Panc1 (cell line): ENCODE results near the gene KIF12. TPM values are rescaled to one million over a fixed set of nuclear protein-coding genes. Genes with fewer than 3 reads are reported as not detected.

Experiments
- ATAC-seq: fragments of 200-7000 bp; cut with Tn5 transposase; 2 replicates; pipeline ENCODE4 v1.9.1; 2020; ENCODE audit warnings: mild to moderate bottlenecking, moderate library complexity
- BruUV-seq: library from RNA; stranded (reverse); fragments of 400-500 nt; replicated peaks from 2 replicates; lab custom pipeline; 2021; lab: Mats Ljungman, UMichigan
- CTCF ChIA-PET: fragments of 300-600 bp; sonication (Branson Sonifier 250); formaldehyde crosslinking; loops from one replicate; lab custom pipeline; 2022; ENCODE audit warnings: antibody characterized with exemption; lab: Charles Lee
- POLR2A ChIA-PET: fragments of 300-600 bp; sonication (Branson Sonifier 250); formaldehyde crosslinking; loops from one replicate; lab custom pipeline; 2022; ENCODE audit warnings: antibody characterized with exemption; lab: Charles Lee
- DNase-seq: peaks from one replicate; pipeline ENCODE4 v3.0.0-alpha.2; 2010; ENCODE audit warnings: low read depth, low spot score
- H3K27ac ChIP-seq: 2 replicates; pipeline ENCODE4 v1.5.1; 2011; ENCODE audit warnings: mild to moderate bottlenecking, low read length, inconsistent platforms
- H3K27me3 ChIP-seq: fragments of 200-500 bp; sonication (Bioruptor generic); 2 replicates; pipeline ENCODE4 v1.6.0; 2014; ENCODE audit warnings: low read length, inconsistent platforms; ENCODE audit not compliant: control insufficient read depth, insufficient read depth
- H3K36me3 ChIP-seq: fragments of 200-500 bp; sonication (Bioruptor generic); 2 replicates; pipeline ENCODE4 v1.5.1; 2014; ENCODE audit warnings: inconsistent platforms, mild to moderate bottlenecking, low read length, moderate library complexity; ENCODE audit not compliant: control insufficient read depth, insufficient read depth
- H3K4me1 ChIP-seq: 2 replicates; pipeline ENCODE4 v1.5.1; 2011; ENCODE audit warnings: inconsistent platforms, mild to moderate bottlenecking, low read length, moderate library complexity; ENCODE audit not compliant: control insufficient read depth, insufficient read depth
- H3K4me3 ChIP-seq, 2 experiments: 2 replicates each; pipeline ENCODE4 v1.5.1; 2011 to 2012; ENCODE audit warnings: low read depth in 2 of 2, low read length in 2 of 2, mild to moderate bottlenecking in 2 of 2, inconsistent platforms in 1 of 2, moderate library complexity in 1 of 2
- H3K9me3 ChIP-seq: fragments of 200-500 bp; sonication (Bioruptor generic); 2 replicates; pipeline ENCODE4 v1.5.1; 2014; ENCODE audit warnings: low read depth, mild to moderate bottlenecking, inconsistent platforms, low read length, moderate library complexity; ENCODE audit not compliant: control insufficient read depth, insufficient read depth
- POLR2AphosphoS5 ChIP-seq: IDR thresholded peaks from 2 replicates; pipeline ENCODE4 v1.6.1; 2012; ENCODE audit warnings: mild to moderate bottlenecking, low read depth, low read length, moderate library complexity
- SIN3A ChIP-seq: IDR thresholded peaks from 2 replicates; pipeline ENCODE4 v1.6.1; 2012; ENCODE audit warnings: low read depth, mild to moderate bottlenecking, low read length, moderate library complexity, borderline replicate concordance; ENCODE audit not compliant: insufficient read depth
- TCF7L2 ChIP-seq: IDR thresholded peaks from 2 replicates; pipeline ENCODE4 v1.6.1; 2011; ENCODE audit warnings: mild to moderate bottlenecking, low read depth, low read length, inconsistent platforms
- in situ Hi-C: cut with HindIII; loops from 2 replicates; pipeline ENCODE4 v1.10.0; 2016; ENCODE audit warnings: low sequenced_read_pairs, low pct_unique_long_range_greater_than_20kb
- intact Hi-C: fragments of 100-400 bp; cut with micrococcal nuclease; formaldehyde crosslinking; loops from one replicate; pipeline ENCODE4 v1.10.0; 2022; ENCODE audit not compliant: unreplicated experiment
- total RNA-seq: library from RNA; stranded (reverse); gene quantifications from one replicate; pipeline ENCODE4 v1.2.1, GENCODE V29; 2021; ENCODE audit not compliant: unreplicated experiment
- TF ChIP-seq, protein P1 (sequence below): fragments of 450-650 bp; IDR thresholded peaks from 2 replicates; pipeline ENCODE4 v1.5.1; 2017; ENCODE audit warnings: mild to moderate bottlenecking
- TF ChIP-seq, protein P2 (sequence below), 2 experiments: IDR thresholded peaks; 2 replicates each; pipeline ENCODE4 v1.6.1; 2011 to 2012; ENCODE audit warnings: low read depth in 2 of 2, control low read depth in 1 of 2, low read length in 1 of 2, mild to moderate bottlenecking in 1 of 2, moderate library complexity in 1 of 2; ENCODE audit not compliant: insufficient read depth in 1 of 2

Gene KIF12
- total RNA-seq, 1 experiment from 2014 or later: 0.87 TPM

DNA sequence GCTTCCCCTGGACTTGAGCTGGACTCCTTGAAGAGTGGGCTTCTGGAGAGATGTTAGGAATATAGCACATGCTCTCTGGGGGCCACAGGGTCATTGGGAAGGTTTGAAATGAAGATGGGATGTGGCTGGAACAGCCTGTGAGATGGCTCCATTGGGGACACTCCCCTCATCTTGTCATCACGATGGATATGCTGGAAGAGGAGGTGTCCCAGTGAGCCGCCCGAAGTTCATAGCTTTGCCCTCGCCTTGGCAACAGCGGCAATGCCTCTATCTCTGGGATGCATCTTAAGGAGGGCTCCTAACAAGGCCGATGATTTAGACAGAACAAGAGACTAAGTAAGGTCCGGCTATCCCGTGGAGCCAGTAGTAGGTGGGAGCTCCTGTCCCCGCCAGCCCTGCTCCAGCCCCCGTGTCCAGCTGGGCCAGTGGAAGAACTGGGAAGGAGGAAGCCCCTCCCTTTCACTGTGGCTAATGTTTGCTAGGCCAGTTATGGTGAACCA lies 44.9 kb downstream of the KIF12 start:
- TF ChIP-seq, protein P1, sequence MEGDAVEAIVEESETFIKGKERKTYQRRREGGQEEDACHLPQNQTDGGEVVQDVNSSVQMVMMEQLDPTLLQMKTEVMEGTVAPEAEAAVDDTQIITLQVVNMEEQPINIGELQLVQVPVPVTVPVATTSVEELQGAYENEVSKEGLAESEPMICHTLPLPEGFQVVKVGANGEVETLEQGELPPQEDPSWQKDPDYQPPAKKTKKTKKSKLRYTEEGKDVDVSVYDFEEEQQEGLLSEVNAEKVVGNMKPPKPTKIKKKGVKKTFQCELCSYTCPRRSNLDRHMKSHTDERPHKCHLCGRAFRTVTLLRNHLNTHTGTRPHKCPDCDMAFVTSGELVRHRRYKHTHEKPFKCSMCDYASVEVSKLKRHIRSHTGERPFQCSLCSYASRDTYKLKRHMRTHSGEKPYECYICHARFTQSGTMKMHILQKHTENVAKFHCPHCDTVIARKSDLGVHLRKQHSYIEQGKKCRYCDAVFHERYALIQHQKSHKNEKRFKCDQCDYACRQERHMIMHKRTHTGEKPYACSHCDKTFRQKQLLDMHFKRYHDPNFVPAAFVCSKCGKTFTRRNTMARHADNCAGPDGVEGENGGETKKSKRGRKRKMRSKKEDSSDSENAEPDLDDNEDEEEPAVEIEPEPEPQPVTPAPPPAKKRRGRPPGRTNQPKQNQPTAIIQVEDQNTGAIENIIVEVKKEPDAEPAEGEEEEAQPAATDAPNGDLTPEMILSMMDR: no peak
- no peak for TF ChIP-seq TCF7L2
- no peak for TF ChIP-seq POLR2AphosphoS5
- DNase-seq (no peak), ATAC-seq (no peak)
- no TSS peak for BruUV-seq
- no peaks in the 10 kb centered on the region for H3K9me3 ChIP-seq
- in situ Hi-C loops (no loop called here), intact Hi-C loops (no loop called here)
- POLR2A ChIA-PET: no interaction called here
- no peaks in the 10 kb centered on the region for H3K4me1 ChIP-seq
- no peak overlapping the region for H3K27ac ChIP-seq
- H3K36me3 ChIP-seq: no peaks in the 10 kb centered on the region
- H3K4me3 ChIP-seq: no peak overlapping the region
- no peaks in the 10 kb centered on the region for H3K27me3 ChIP-seq
- CTCF ChIA-PET: no interaction called here

DNA sequence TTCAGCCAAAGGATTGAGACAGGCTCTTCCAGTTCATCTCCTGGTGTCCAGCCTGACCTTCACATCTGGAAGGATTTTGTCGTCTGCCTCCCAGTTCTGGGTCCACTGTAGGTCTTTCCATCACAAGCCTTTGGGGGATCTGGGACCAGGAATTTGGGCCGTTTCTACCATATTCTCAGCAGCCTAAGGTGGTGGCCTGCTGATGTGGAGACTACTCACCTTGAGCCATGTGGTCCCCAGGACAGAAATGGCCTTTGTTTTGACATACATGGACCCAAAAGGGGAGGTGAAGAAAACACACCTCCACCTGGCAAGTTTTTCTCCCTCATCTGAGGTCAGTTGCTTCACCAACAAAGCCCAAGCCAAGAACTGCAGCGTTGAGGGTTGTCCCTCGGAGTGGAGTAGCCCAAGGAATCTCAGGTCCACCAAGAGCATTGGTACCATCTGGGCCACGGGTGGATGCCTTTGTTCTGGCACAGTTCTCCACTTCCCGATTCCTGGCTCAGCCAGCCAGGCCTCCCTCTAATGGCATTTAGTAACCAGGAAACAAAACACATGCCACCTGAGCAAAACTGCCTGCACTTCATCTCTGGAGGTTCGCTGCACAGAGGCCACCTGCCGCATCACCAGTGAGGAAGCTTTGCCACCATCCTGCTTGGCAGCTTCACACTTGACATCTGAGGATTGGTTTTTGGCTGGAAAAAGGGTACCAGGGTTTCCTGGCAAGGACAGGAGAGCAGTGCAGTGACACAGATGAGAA lies 45.7 kb downstream of the KIF12 start:
- BruUV-seq: no TSS peak
- Histone ChIP-seq H3K36me3 (no peaks in the 10 kb centered on the region), H3K27me3 (no peaks in the 10 kb centered on the region), H3K27ac (no peak overlapping the region), H3K9me3 (no peaks in the 10 kb centered on the region), H3K4me3 (no peak overlapping the region), H3K4me1 (no peaks in the 10 kb centered on the region)
- ATAC-seq: no peak
- TF ChIP-seq, protein P1: no peak
- TF ChIP-seq SIN3A (no peak), POLR2AphosphoS5 (no peak), TCF7L2 (no peak)
- TF ChIP-seq, protein P2, sequence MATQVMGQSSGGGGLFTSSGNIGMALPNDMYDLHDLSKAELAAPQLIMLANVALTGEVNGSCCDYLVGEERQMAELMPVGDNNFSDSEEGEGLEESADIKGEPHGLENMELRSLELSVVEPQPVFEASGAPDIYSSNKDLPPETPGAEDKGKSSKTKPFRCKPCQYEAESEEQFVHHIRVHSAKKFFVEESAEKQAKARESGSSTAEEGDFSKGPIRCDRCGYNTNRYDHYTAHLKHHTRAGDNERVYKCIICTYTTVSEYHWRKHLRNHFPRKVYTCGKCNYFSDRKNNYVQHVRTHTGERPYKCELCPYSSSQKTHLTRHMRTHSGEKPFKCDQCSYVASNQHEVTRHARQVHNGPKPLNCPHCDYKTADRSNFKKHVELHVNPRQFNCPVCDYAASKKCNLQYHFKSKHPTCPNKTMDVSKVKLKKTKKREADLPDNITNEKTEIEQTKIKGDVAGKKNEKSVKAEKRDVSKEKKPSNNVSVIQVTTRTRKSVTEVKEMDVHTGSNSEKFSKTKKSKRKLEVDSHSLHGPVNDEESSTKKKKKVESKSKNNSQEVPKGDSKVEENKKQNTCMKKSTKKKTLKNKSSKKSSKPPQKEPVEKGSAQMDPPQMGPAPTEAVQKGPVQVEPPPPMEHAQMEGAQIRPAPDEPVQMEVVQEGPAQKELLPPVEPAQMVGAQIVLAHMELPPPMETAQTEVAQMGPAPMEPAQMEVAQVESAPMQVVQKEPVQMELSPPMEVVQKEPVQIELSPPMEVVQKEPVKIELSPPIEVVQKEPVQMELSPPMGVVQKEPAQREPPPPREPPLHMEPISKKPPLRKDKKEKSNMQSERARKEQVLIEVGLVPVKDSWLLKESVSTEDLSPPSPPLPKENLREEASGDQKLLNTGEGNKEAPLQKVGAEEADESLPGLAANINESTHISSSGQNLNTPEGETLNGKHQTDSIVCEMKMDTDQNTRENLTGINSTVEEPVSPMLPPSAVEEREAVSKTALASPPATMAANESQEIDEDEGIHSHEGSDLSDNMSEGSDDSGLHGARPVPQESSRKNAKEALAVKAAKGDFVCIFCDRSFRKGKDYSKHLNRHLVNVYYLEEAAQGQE (IDR thresholded peaks at IDR 0.05; ENCODE audit: insufficient read depth in 1 of 2, low read depth in 2 of 2, low read length in 1 of 2): no peak
- POLR2A ChIA-PET: no interaction called here
- intact Hi-C loops: no loop called here
- DNase-seq: no peak
- CTCF ChIA-PET: no interaction called here
- in situ Hi-C loops: no loop called here
